OCI-M1 (cell line): ENCODE measurements around the gene SRR.
A peak's percentile ranks its signal among the peaks of the same experiment; 100 is the strongest.
"Not testable (repeated sequence)": the region's sequence is repeated elsewhere in the genome, so short reads cannot be mapped to it uniquely, and the experiment has no call there.

ENCODE experiments used
- DNase-seq: peaks from one replicate; lab custom pipeline; 2025; lab: John Stamatoyannopoulos, UW

SRR gene, protein sequence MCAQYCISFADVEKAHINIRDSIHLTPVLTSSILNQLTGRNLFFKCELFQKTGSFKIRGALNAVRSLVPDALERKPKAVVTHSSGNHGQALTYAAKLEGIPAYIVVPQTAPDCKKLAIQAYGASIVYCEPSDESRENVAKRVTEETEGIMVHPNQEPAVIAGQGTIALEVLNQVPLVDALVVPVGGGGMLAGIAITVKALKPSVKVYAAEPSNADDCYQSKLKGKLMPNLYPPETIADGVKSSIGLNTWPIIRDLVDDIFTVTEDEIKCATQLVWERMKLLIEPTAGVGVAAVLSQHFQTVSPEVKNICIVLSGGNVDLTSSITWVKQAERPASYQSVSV

DNA sequence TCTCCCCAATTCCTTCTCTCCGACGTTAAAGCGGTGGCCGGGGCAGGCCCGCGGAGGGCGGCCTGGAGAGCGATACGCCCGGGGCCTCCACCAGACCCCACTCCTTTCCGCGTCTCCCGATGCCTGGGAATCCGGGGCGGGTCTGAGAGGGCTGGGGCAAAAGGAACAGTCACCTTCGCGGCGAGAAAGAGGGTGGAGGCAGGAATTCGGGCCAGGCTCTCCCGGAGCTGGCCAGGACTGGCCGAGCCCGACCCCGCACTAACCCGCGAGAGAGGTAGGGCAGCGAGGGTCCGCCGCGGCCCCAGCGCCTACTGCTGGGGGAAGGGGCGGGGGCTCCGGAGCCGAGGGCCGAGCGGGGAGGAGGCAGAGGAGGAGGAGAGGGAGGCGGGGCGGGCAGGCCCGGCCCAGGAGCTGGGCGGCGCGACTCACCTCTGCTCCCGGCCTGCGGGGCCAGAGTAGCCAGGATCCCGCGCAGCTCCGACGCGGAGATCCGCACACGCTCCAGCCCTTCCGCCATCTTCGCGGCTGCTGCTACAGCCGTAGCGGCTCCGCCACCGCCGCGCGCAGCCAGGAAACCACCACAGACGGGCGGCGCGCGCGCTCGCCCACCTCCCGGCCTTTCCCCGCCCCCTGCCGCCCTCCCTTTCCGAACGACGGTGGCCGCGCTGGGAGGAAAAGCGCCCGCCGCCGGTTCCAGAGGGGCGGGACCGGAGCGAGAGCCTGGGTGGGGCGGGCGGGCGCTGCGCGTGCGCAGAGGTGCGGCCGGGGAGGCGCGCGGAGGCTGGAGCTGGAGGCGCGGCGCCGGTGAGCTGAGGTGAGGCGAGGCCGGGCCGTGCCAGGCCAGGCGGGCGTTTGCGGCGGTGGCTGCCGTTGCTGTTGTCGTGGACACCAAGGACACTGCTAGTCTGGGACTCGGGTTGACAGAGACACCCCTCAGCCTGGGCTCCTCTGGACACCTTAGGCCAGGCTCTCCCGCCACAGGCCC, at the start of gene SRR, which contains the start of gene SMG6:
SRR (plus strand) TSS at position 747 of the 985 bp plus-strand sequence. CDS start 11,611 bp downstream, outside the sequence.
SMG6 (minus strand) TSS at position 582 of the 985 bp plus-strand sequence; CDS start at position 517, 65 bp downstream.
- DNase-seq = peak; percentile 94

DNA sequence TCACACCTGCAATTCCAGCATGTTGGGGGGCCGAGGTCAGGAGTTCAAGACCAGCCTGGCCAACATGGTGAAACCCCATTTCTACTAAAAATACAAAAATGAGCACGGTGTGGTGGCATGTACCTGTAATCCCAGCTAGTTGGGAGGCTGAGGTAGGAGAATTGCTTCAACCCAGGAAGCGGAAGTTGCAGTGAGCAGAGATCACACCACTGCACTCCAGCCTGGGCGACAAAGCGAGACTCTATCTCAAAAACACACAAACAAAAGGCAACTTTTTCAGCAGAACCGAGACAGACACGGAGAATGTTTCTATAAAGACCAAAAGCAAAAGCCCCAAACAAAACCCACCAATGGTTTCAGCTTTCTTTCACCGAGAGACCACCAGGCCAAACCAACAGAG, 44.9 kb upstream of the SRR start:
- DNase-seq = not testable (repeated sequence)

DNA sequence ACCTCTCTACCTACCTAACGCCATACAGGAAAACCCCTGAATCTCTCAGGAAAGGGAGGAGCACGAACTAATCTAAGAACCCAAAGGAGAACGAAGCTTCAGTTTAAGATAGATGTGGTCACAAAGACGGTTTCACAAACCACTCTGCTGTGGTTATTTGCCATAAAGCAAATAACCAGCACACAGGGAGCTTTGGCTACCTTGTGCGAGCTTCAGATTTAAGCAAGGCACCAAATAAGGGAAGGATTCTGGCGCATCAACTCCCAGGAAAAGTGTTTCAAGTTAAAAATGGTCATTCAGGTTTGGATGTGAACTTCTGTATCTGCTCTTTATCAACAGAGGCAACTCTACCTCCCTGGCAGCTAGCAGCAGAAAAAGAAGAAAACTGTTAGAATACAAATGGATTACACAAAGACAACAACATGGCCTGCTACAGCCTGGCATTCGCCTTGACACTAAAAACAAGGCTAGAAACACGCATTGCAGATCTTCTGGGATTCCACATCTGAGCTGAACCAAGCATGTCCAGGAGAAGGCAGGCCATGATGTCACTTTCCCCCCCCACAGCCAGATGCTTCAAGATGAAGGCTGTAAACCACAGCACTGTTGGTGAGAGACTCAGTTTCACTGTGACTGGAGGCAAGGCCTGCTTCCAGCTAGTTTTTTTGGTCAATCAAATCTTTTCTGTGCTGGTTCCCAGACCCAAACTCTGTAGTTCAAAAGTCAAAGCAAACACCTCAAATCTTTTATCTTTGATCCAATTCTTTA, 43.8 kb upstream of the SRR start:
- DNase-seq = peak; percentile 9

DNA sequence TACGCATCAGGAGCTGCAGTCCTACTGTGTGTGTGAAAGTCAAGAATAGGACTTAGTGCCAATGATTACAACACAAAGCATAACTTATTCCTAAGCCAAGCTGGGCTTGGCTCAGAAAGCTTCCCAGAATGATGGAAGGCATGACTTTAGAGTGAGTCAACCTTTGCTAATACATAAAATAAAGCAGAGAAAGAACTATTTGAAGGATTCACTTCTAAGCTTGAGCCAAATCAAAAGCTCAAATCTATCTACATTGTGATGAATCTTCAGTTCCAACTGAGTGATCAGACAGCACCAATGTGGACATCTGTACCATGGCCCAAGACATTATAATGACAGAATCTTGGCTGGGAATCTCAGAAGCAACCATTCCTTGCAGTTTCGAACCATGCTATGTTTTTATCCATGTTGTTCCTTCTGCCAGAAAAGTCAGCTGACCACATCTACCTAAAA, 41.6 kb upstream of the SRR start:
- DNase-seq = no peak

DNA sequence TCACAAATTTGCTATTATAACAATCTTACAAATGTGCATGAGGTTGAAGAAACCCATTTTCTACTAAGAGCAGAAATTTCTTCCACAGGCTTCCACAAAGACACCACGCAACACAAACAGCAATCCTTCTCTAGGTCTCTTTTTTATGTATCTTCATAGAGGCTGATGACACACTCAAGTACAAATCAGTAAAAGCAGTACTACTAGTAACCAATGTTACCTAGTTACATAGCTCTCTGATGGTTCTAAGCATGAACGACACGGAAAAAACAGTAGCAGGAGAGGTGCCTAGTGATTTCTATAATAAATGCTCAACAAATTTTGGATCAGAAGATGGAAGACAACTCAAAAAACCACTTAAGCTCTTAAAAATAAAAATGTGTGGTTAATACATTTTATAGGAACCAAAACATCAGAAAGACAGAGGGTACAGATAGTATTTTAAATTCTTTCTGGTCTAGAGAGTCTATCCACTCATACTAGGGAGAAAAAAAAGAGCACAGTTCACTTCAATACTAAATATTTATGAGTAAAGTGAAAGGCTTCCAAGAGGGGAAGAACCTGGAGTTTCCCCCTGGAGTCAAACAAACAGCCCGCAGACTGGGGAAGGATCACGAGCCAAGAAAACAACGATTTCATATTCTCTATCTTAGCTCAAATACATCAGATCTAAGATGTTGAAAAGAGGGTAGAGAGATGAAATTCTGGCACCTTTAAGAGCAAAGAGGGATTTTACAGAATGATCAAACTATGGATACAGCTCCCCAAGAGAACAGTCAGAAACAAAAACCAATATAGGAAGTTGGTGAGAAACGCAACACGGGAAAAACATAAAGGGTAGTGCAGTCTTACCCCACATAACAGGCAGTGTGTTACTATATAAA, 40.3 kb upstream of the SRR start:
- DNase-seq = no peak

DNA sequence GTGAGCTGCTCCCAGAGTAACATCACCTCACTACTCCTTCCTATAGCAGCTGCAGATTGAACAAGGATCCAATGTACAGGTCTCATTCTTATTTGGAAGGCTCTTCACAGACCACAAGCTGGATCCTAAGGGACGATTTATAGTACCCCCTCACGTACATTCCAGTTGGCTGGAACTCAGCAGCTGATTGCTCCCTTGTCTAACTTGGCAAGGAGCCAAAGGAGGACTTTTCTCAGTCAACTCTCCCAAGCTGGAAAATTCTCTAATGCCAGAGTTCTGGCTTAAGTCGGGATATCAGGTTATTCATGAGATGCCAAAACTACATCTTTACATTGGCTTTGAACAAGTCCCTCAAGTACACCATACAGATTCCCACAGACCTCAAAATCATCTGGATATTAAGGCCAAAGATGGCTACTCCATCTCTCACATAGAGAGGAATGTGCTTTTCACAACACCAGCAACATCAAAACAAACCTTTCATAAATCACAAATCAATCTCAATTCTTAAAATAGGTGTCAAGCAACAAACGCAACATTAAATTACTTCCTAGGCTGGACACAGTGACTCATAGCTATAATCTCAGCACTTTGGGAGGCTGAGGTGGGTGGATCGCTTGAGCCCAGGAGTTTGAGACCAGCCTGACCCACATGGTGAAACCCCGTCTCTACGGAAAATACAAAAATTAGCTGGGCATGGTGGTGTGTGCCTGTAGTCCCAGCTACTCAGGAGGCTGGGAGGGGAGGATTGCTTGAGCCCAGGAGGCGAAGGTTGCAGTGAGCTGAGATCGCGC, 39.5 kb upstream of the SRR start:
- no peak for DNase-seq

DNA sequence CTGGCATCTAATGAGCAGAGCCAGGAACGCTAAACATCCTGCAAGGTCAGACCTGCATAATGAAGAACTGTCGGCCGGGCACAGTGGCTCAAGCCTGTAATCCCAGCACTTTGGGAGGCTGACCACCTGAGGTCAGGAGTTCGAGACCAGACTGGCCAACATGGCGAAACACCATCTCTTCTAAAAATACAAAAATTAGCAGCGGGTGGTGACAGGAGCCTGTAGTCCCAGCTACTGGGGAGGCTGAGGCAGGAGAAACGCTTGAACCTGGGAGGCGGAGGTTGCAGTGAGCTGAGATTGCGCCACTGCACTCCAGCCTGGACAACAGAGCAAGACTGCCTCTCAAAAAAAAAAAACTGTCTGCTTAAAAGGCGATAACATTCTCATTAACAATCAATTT, 38.6 kb upstream of the SRR start:
- not testable (repeated sequence) for DNase-seq

DNA sequence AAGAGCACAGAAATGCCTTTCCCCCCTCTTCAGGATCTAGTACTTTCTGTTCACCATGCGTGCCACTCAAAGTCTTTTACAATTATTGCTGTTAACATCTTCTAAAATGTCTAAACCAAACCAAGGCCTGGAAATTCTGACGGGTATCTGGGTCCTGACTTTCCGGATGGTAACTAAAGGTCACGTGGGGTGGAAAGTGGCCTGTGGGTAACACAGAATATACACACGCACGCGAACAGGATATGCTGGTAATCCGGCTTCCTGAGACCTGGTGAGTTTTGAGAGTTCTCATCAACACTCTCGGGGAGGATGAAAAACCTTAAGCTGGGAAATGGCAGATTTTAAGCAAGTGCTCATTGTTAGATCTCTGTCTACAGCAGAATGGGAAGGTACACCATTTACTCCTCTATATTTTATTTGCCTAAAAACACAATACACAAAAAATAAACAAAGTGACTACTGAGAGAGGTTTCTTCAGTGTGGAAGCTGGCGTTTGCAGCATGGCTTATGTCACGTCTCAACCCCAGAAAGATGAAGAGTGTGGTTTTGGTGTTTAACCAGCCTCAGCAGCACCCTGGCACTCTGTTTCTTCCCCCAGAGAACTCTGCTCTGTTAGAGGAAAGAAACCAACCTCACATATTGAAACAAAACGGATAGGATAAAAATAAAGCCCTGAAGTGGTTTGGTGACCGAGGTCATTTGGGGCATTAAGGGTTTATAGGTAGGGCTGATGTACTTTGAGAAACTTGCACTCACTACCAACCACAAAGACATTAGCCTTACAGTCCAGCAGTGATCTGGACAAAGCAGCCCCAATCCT, 37.5 kb upstream of the SRR start:
- no peak for DNase-seq

DNA sequence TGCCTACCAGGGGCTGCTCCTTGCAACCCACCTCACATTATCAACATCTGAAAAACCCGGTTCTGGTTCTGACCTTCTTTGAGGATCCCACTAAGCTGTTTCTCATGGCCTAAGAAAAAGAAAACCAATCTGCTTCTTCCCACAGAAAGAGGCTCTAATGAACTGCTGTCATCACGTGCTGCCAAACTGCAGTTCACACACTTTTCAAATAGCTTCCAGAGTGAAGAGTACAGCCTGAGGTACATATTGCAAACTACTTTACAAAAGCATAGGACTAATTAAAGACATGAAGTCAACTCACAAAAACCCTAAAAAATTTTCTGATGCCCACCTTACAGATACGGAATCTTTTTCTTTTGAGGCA, 36.9 kb upstream of the SRR start:
- no peak for DNase-seq

DNA sequence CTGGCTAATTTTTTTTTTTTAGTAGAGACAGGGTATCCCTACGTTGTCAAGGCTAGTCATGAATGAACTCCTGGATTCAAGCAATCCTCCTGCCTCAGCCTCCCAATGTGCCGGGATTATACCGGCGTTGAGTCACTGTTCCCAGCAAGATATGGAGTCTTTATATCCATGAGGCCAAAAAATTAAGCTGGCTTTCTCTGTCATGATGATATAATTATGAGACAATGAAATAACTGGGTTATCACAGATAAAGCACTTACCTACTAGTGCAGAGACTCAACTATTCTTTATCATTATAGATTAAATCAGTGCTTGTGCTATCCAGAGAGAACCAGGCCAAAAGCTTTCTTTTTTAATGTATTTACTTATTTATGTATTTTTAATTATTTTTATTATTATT, 36.4 kb upstream of the SRR start:
- no peak for DNase-seq

DNA sequence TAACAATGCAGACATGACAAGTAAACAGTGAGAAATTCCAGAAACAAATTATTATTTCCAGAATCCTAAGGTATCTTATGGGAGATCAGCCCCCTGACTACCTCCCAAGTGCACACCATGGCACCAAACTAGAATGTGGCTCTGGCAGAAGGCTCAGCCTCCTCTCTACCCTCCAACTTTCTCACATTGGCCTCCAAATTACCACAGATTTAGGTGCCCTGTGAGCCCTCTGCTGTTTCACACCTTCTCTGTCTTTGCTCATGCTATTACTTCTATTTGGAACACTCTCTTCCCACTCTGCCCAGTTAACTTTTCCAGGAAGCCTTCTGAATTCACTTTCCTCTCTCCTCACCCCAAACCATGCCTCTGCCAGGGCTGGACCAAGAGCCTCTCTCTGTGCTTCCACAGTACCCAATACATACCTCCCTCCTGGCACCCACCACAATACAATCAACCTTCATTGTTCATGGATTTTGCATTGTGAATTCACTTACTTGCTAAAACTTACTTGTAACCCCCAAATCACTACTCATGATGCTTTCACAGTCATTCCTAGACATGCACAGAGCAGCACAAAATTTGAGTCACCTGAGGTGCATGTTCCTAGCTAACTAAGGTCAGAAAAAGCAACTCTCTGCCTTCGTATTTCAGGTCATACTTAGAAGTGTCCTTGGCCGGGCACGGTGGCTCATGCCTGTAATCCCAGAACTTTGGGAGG, 31.6 kb upstream of the SRR start:
- no peak for DNase-seq

DNA sequence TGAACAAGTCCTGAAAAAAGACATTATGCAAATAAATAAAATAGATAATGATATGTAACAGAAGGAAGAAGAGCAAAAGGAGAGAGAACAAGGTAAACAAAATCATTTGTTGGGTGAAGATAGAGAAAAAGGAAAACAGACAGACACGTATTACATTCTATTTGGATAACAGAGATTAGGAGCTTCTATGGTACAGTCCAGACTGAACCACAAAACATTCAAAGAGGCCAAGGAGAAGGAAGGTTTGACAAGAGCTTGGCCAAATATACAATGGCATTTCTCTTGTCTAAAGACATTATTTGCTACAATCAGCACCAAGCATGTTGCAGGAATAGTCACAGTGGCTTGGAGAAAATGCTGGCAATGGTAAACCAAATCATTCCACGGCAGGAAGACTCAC, 29.3 kb upstream of the SRR start:
- no peak for DNase-seq

DNA sequence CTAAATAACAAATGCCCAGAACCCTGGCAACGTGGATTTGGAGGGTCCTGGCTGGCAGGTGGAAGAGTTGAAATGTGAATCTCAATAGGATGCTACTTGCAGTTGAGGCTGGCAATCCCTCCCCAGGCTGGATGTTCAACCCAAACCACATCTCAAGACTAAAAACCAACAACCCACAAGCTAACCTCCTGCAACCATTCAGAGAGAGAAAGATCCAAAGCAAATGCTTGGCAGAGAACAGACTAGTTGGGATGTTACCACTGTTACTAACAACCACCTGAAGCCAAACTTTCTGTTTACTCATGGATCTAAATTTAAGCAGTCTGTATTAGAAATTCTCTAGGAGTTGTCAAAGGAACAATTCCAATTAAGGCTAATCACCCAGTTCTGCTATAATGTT, 28.0 kb upstream of the SRR start:
- no peak for DNase-seq

DNA sequence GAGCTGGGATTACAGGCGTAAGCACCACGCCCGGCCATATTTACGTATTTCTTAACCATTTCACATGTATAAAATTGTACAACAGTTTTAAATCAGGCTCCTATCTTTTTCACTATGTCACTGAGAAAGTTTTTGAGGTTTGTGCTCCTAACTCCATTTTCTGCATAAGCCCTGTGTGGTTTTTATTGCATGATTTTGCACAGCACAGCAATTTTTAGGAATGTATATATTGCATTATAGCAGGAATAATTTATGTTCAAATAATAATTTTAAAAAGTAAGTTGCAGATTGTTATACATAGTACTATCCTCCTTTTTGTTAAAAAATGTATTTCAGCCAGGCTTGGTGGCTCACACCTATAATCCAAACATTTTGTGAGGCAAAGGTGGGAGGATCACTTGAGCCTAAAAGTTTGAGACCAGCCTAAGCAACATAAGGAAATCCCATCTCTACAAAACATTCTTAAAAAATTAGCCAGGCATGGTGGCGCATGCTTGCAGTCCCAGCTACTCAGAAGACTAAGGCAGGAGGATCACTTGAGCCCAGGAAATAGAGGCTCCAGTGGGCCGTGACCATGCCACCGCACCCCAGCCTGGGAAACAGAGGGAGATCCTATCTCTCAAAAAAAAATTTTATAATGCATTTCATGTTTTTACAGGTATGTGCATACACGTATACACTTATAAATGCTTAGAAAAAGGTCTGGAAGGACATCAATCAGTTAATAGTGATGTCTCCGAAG, 26.1 kb upstream of the SRR start:
- DNase-seq = no peak

DNA sequence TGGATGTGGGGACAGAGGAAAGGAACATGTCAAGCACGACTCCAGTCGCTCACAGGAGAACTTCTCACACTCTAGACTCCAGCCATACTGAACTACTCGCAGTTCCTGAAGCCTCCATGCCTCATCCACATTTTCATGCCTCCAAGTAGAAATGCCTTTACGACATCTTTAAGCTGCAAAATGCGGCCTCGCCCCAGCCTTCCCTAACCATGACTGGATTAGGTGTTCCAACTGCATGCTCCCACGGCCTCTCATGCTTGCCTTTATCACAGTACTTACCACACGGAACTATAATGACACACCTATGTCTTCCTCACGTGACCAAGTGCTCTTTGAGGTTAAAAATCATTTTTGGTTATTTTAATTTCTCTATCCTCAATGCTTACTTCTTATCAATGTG, 24.0 kb upstream of the SRR start:
- no peak for DNase-seq

DNA sequence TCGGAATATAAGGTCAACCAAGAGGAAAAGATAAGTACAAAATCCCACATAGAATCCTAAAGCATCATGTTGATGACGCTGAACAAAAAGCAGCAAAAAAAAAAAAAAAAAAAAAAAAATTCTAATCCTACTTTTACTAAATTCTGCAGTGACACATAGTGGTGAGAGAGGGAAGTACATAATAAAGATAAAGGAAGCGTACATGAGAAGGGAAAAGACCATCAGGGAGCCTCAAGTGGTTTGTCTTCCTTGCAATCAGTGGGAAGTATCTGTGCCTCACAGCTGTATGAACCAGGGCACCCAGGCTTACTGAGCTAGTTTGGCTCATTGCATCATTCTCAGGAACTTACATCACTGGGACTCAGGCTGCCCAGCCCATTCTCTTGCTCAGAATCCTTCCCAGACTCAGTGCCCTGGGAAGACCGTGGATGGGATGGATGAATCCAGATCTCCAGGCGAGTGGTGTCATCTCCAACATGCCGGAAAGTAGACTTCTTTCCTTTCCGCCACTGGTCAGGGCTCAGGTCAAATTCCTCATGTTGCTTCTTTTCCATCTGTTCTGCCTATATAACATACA, 21.4 kb upstream of the SRR start:
- peak; percentile 89 for DNase-seq

DNA sequence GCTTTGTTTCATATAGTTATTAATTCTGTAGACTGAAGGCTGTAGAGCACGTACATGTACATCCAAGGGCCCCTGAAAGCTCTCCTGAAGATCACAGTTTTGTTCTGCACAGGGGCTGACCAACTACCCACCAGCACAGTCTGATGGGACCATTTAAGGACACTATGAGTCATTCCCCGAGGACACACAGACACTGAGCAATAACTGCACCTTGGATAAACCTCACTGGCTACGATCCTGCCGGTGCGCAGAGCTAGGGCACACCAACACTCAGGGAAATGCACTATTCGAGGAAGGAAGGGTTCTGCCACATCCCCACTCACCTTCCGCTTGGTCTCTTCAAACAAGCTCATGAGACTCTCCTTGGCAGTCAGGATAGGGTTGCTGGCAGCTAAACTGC, 20.4 kb upstream of the SRR start:
- DNase-seq = no peak
